Suprapubic skin (tissue), 4 donors: ENCODE measurements around the gene CHEK2. TPM values are rescaled to one million over a fixed set of nuclear protein-coding genes. Genes with fewer than 3 reads are reported as not detected.

Source experiments
- DNase-seq, 2 donors: peaks; one replicate each; pipeline ENCODE4 v3.0.0-alpha.2; 2019; ENCODE audit warnings: low spot score in 2 of 2
- H3K27ac ChIP-seq: fragments of 200-600 bp; sonication (generic); one replicate; pipeline ENCODE4 v1.5.1; 2019
- H3K27me3 ChIP-seq: fragments of 200-600 bp; sonication (generic); one replicate; pipeline ENCODE4 v1.5.1; 2019
- H3K36me3 ChIP-seq: fragments of 200-600 bp; sonication (generic); one replicate; pipeline ENCODE4 v1.5.1; 2019
- H3K4me1 ChIP-seq: fragments of 200-600 bp; sonication (generic); one replicate; pipeline ENCODE4 v1.5.1; 2019
- H3K4me3 ChIP-seq: fragments of 200-600 bp; sonication (generic); one replicate; pipeline ENCODE4 v1.5.1; 2019; ENCODE audit warnings: mild to moderate bottlenecking
- H3K9me3 ChIP-seq: fragments of 200-600 bp; sonication (generic); one replicate; pipeline ENCODE4 v1.5.1; 2019
- EP300 ChIP-seq: sonication (generic); formaldehyde crosslinking; IDR thresholded peaks from one replicate; pipeline ENCODE4 v1.6.1; 2017; ENCODE audit warnings: antibody characterized with exemption
- POLR2A ChIP-seq, 2 donors: fragments of 450-650 bp; IDR thresholded peaks; one replicate each; pipeline ENCODE4 v1.6.1; 2017; ENCODE audit warnings: antibody characterized with exemption in 2 of 2, mild to moderate bottlenecking in 2 of 2, moderate library complexity in 2 of 2
- POLR2AphosphoS5 ChIP-seq, 3 donors: sonication (generic); formaldehyde crosslinking; IDR thresholded peaks; one replicate each; pipeline ENCODE4 v1.6.1; 2017; ENCODE audit warnings: antibody characterized with exemption in 3 of 3
- WGBS: methylation state at CpG from one replicate; pipeline ENCODE4 v1.1.5; 2018; 5-methylcytosine and 5-hydroxymethylcytosine counted together
- total RNA-seq, 4 donors: library from RNA; depleted of rRNA; stranded (reverse); fragments of >200 nt; gene quantifications; one replicate each; pipeline ENCODE4 v1.1.0, GENCODE V29; 2016
- TF ChIP-seq, protein P1 (sequence below), 2 donors: fragments of 200-600 bp in 1 of 2; fragments of 450-650 bp in 1 of 2; sonication (generic) in 1 of 2; IDR thresholded peaks; one replicate each; pipeline ENCODE4 v1.5.1; 2016 to 2019; ENCODE audit warnings: antibody characterized with exemption in 2 of 2, mild to moderate bottlenecking in 1 of 2, moderate library complexity in 1 of 2

Gene CHEK2
- total RNA-seq, 4 donors from 2014 or later, result 6.1 to 14.8 (median 10.0) TPM

- Histone ChIP-seq H3K27ac (no peak overlapping the region), H3K4me3 (no peak overlapping the region), H3K4me1 (peaks cover 7% of the 10 kb centered on the region), H3K9me3 (no peaks in the 10 kb centered on the region), H3K27me3 (no peaks in the 10 kb centered on the region), H3K36me3 (peaks cover 55% of the 10 kb centered on the region)
- no peak for TF ChIP-seq EP300
- no peak for DNase-seq
- 88% methylated on average over 5 of the region's 5 CpGs for WGBS
These were observed 38.2 kb upstream of the CHEK2 start for GRCh38 chr22:28779833-28780232.

DNA sequence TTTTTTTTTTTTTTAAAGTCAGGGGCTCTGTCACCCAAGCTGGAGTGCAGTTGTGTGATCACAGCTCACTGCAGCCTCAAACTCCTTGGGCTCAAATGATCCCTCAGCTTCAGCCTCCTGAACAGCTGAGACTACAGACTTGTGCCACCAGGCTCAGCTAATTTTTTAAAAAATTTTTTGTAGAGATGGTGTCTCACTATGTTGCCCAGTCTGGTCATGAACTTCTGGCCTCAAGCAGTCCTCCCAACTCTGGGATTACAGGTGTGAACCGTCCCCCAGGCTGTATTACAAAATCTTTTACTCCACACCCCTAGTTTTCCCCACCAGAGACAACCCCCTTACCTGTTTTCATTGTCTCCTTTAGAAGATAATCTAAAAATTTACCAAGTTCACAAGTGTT is 32.8 kb upstream of the CHEK2 start:
- Histone ChIP-seq H3K4me3 (no peak overlapping the region), H3K4me1 (peaks cover 21% of the 10 kb centered on the region), H3K27me3 (no peaks in the 10 kb centered on the region), H3K27ac (no peak overlapping the region), H3K9me3 (no peaks in the 10 kb centered on the region), H3K36me3 (peaks cover 18% of the 10 kb centered on the region)
- 95% methylated on average over 1 of the region's 1 CpG for WGBS
- no peak for DNase-seq
- TF ChIP-seq POLR2A (IDR thresholded peaks at IDR 0.05) (no peak), EP300 (no peak), POLR2AphosphoS5 (IDR thresholded peaks at IDR 0.05) (no peak)
- TF ChIP-seq, protein P1, sequence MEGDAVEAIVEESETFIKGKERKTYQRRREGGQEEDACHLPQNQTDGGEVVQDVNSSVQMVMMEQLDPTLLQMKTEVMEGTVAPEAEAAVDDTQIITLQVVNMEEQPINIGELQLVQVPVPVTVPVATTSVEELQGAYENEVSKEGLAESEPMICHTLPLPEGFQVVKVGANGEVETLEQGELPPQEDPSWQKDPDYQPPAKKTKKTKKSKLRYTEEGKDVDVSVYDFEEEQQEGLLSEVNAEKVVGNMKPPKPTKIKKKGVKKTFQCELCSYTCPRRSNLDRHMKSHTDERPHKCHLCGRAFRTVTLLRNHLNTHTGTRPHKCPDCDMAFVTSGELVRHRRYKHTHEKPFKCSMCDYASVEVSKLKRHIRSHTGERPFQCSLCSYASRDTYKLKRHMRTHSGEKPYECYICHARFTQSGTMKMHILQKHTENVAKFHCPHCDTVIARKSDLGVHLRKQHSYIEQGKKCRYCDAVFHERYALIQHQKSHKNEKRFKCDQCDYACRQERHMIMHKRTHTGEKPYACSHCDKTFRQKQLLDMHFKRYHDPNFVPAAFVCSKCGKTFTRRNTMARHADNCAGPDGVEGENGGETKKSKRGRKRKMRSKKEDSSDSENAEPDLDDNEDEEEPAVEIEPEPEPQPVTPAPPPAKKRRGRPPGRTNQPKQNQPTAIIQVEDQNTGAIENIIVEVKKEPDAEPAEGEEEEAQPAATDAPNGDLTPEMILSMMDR (IDR thresholded peaks at IDR 0.05), result no peak

DNA sequence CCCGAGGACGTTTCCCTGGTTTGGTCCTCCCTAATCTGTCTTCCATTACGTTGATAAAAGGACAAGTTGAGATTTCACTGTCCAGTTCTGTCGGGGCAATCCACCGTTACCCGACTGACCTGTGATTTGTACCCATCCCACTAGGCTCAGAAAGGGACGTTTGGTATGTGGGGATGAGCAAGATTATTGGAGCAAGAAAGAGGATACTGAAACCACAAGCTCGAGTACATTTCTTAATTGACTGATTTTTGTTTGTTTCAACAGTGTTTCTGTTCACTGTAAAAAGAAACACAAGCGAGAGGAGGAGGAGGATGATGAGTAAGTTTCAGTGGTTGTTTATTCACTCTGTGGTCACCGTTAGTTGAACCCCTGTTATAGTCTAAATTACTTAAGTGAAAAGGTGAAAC is 31.8 kb upstream of the CHEK2 start:
- Histone ChIP-seq H3K27me3 (no peaks in the 10 kb centered on the region), H3K36me3 (peaks cover 18% of the 10 kb centered on the region), H3K9me3 (no peaks in the 10 kb centered on the region), H3K4me3 (peak overlapping the region; percentile 95), H3K4me1 (peaks cover 17% of the 10 kb centered on the region), H3K27ac (peak overlapping the region; percentile 99)
- no peak for DNase-seq
- WGBS, result 2% methylated on average over 10 of the region's 10 CpGs
- TF ChIP-seq POLR2A (IDR thresholded peaks at IDR 0.05) (no peak), POLR2AphosphoS5 (IDR thresholded peaks at IDR 0.05) (no peak), EP300 (no peak)
- TF ChIP-seq, protein P1 (IDR thresholded peaks at IDR 0.05), result no peak

GRCh38 chr22:28772633-28773460 is 31.2 kb upstream of the CHEK2 start, which contains the start of gene CCDC117:
Gene CCDC117 (plus strand): TSS chr22:28772695. CDS start chr22:28772850, 155 bp downstream.
- TF ChIP-seq POLR2AphosphoS5 (IDR thresholded peaks at IDR 0.05) (peak in 1 of 3 donors; percentile 41), EP300 (no peak), POLR2A (IDR thresholded peaks at IDR 0.05) (peak in 1 of 2 donors; percentile 56)
- TF ChIP-seq, protein P1 (IDR thresholded peaks at IDR 0.05), result peak; percentile 22 to 28
- Histone ChIP-seq H3K27ac (peak within 1 kb of the TSS; percentile 99), H3K9me3 (no peaks in the 10 kb centered on the region), H3K36me3 (peaks cover 14% of the 10 kb centered on the region), H3K27me3 (no peaks in the 10 kb centered on the region), H3K4me3 (peak within 1 kb of the TSS; percentile 95), H3K4me1 (peaks cover 17% of the 10 kb centered on the region)
- peak; percentile 97 to 98 for DNase-seq
- WGBS, result under 1% methylated on average over 20 of the region's 92 CpGs

DNA sequence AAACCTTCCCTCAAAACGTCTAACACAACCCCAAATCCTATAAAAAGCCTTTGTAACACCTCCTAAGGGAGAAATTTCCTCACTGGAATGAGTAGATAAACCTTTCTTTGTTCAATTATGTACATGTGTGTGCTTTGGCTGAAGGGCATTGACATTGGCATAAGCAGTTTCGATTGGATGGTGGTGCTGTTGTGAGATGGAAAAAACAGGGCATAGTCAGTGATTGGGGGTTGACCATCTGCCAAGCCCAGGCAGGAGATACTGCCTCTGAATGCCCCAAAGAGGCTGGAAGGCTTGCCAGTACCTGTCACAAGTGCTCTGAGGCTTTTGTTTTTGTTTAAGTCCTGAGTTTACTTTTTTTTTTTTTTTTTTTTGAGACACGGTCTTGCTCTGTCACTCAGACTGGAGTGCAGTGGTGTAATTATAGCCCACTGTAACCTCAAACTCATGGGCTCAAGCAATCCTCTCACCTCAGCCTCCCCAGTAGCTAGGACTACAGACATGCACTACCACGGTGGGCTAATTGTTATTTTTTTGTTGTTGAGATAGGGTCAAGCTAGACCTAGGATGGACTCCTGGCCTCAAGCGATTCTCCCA is 29.7 kb upstream of the CHEK2 start:
- no peak overlapping the region for H3K4me3 ChIP-seq
- H3K36me3 ChIP-seq, result peaks cover 9% of the 10 kb centered on the region
- WGBS, result 61% methylated on average over 5 of the region's 5 CpGs
- H3K4me1 ChIP-seq, result peaks cover 17% of the 10 kb centered on the region
- H3K27me3 ChIP-seq, result no peaks in the 10 kb centered on the region
- TF ChIP-seq POLR2A (IDR thresholded peaks at IDR 0.05) (no peak), POLR2AphosphoS5 (IDR thresholded peaks at IDR 0.05) (no peak), EP300 (no peak)
- TF ChIP-seq, protein P1 (IDR thresholded peaks at IDR 0.05), result no peak
- H3K9me3 ChIP-seq, result no peaks in the 10 kb centered on the region
- no peak overlapping the region for H3K27ac ChIP-seq
- no peak for DNase-seq
